ENCODE measurements around the gene FAM117A.

Gene FAM117A, protein sequence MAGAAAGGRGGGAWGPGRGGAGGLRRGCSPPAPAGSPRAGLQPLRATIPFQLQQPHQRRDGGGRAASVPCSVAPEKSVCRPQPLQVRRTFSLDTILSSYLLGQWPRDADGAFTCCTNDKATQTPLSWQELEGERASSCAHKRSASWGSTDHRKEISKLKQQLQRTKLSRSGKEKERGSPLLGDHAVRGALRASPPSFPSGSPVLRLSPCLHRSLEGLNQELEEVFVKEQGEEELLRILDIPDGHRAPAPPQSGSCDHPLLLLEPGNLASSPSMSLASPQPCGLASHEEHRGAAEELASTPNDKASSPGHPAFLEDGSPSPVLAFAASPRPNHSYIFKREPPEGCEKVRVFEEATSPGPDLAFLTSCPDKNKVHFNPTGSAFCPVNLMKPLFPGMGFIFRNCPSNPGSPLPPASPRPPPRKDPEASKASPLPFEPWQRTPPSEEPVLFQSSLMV

GRCh38 chr17:49763735-49764558 lies at the start of gene FAM117A:
FAM117A (minus strand) TSS chr17:49764131; CDS start chr17:49764087, 44 bp downstream.
- peak; percentile 99 for DNase-seq

DNA sequence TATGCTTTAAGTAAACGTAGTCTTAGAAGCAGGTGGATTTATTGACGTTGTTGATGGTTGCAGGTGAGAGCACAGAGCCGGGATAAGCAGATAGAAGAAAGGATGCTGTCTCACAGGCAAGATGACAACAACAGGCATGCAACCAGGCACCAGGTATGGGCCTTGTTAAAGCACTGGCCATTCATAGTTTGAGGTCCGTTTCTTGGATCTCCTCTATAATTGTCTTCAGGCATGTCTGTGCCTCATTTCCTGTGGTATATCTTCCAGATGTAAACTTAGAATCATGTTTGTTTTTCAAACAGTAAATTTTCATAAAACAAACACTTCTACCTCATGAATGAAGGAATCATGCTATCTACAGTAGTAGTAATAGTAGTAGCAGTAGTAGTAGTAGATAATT lies 45.1 kb upstream of the FAM117A start:
- DNase-seq: no peak

- no peak for DNase-seq
These were observed 34.8 kb upstream of the FAM117A start for GRCh38 chr17:49798738-49799137.

- no peak for DNase-seq
These were observed 34.3 kb upstream of the FAM117A start for GRCh38 chr17:49798182-49798581.

GRCh38 chr17:49795372-49795771 lies 31.4 kb upstream of the FAM117A start:
- DNase-seq: no peak

GRCh38 chr17:49793309-49793708 lies 29.4 kb upstream of the FAM117A start:
- no peak for DNase-seq

GRCh38 chr17:49789243-49789578 lies 25.3 kb upstream of the FAM117A start:
- no peak for DNase-seq

DNA sequence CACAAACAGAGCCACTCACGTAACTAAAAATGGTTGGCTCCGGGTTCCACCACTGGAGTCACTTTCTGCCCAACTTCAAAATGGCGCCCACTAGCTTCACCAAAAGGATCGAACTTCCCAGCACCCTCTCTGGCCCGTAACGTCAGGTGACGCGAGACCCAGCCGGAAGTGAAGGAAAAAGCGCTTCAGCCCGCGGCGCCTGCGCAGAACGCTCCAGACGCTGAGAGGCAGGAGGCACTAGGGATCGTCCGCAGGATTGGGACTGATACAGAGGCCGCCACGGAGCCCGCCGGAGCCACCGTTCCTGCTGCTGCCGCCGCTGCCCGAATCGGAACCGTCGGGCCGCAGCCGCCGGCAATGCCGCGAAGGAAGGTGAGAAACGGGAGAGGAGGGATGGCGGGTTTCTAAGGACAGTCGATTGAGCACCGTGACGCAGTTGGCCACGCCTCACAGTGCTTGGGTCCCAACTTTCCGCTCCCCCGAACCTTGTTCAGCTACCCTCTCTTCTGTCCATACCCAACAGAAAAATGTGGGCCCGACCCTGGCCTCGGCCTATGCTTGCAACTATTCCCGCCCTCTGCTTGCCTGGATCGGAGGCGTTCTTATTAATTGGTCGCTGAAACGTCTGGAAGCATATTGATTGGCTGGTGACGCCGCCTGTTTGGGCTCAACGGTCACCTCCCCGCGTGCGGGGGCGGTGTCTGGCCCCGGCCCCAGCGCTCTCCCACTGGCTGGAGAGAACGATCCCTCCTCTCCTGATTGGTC lies 24.7 kb upstream of the FAM117A start, which contains the start of gene KAT7:
TSS of gene KAT7 (plus strand) at position 204 of the 765 bp plus-strand sequence. CDS start at position 358, 154 bp downstream.
- peak; percentile 99 for DNase-seq

DNA sequence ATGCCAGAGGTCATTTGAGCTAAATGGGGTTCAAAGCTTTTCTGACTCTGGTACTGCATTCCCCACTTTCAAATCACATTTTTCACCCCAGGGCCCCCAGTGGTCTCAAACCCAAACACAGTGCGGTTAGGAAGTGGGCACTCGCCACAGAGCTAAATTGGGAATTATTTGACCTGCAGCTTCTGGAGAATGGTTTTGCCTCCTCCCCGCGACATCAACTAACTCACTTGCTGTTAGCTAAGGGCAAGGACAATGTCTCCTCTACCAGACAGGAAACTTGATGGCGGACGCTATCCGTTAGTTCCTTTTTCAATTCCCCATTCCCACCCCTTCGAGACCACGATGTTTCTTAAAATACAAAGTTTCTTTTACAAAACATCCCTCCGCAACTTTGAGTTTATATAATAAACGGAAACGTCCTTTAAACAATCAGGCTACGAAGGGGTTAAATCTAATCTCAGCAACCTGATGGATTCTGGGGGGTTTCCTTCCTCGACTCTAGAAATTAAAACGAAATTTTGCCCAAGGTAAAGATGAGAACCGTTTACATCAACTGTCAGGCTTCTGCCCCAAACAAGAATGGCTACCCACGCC lies 24.1 kb upstream of the FAM117A start:
- DNase-seq: peak; percentile 23

- no peak for DNase-seq
These were observed 20.7 kb upstream of the FAM117A start for GRCh38 chr17:49784636-49785035.

GRCh38 chr17:49783791-49784190 lies 19.9 kb upstream of the FAM117A start:
- no peak for DNase-seq

DNA sequence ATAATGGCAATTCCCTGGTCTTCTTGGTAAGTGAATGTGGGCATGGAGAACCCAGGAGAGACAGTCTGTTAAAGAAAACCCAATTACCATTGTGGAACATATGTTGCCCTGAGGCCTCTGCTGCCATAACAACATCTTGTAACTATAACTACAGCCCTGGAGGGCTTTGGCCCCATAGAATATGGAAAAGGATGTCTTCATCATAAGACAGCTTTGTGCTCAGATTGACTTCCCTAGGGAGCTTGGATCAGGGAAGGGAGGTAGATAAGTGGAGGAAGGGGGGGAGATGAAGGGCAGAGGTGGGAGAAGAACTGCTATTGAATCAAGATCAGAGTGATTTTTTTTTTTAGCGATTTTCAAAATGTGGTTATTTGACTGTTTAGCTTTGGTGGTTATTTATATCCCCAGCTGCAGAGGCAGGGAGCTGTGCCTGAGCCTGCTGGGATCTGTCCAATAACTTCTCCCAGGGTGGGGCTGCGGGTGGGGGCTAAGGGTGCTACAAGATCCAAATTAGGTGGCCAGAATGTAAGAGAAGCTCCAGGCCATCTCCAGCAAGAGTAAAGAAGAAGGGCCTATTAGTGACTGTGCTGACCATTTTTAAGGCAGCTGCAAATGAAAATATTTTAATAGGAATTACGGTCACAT lies 19.3 kb upstream of the FAM117A start:
- no peak for DNase-seq

DNA sequence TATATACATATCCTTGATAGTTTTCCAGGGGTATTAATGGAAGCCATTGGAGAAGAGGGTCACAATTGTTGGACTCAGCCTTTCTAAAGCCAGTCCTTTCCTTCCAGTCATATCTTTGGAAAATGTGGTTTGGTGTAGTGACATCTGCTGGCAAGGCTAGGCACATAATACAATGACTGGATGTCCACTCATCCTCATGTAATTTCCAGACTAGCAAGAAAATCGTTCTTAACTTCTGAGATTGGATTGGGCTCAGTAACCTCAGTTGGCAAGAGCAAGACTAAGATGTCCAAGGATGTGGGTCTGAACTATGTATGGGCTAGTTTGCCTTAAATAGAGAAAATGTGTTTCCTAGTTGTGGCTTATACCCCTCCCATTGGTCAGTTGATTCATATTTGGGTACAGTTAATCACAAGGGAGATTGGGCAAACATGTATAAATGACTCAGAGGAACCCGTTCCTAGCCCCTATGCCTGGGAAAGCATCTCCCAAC lies 15.9 kb upstream of the FAM117A start:
- DNase-seq: peak; percentile 22

GRCh38 chr17:49779156-49779738 lies 15.3 kb upstream of the FAM117A start:
- DNase-seq: no peak

DNA sequence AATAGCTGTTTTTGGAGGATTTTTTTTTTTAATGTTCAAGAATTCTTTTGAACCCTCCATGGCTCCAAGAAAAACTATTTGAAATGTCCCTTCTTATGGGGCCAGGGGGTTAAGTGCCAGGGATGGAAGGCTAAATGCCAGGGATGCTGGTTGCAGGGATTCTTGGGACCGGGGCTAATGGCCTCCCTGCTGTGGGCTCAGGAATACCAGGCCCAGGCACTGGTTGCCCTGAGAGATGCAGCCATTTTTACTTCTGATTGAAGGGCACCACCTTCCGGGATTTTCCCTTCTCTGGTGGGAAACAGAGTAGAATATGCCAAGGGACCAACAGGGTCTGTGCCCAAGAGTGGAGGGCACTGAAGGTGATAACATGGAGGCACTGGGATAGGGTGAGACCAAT lies 13.6 kb upstream of the FAM117A start:
- DNase-seq: no peak

- DNase-seq: no peak
These were observed 12.8 kb upstream of the FAM117A start for GRCh38 chr17:49776551-49777300.

GRCh38 chr17:49775546-49776260 lies 11.8 kb upstream of the FAM117A start:
- DNase-seq: no peak

- no peak for DNase-seq
These were observed 3.1 kb upstream of the FAM117A start for GRCh38 chr17:49766918-49767530.

DNA sequence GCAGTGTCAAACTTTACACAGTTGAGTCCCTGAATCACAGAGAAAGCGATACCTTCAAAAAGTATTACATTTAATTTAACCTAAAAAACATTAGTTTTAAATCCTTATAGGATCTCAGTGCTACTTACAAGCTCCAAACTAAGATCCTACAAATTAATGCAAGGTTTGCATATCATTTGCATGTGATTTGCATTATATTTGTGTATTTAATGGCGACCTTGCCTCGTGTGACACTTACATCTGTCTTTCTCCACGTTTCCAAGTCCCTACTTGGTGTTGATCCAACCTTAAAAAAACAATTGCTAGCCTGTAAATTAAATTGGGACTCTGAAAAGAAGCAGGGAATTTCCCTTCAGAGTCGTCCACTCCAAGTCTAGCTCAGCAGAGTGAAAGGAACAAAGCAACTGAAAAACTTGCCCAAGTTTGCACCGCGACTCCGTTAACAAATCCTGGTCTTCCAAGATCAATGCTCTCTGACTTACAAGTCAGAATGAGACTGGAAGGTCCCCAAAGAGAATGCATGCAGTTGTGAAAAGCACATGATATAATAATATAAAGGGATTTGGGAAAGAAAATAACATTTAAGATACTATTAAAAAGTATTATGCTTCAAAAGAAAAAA lies 739 bp upstream of the FAM117A start:
- DNase-seq: no peak
